ENCODE data around the gene GUK1.

DNA sequence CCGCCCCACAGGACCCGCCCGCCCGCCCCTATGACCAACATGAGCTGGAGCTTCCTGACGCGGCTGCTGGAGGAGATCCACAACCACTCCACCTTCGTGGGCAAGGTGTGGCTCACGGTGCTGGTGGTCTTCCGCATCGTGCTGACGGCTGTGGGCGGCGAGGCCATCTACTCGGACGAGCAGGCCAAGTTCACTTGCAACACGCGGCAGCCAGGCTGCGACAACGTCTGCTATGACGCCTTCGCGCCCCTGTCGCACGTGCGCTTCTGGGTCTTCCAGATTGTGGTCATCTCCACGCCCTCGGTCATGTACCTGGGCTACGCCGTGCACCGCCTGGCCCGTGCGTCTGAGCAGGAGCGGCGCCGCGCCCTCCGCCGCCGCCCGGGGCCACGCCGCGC lies 17.6 kb downstream of the GUK1 start:
- TF ChIP-seq, protein P1, sequence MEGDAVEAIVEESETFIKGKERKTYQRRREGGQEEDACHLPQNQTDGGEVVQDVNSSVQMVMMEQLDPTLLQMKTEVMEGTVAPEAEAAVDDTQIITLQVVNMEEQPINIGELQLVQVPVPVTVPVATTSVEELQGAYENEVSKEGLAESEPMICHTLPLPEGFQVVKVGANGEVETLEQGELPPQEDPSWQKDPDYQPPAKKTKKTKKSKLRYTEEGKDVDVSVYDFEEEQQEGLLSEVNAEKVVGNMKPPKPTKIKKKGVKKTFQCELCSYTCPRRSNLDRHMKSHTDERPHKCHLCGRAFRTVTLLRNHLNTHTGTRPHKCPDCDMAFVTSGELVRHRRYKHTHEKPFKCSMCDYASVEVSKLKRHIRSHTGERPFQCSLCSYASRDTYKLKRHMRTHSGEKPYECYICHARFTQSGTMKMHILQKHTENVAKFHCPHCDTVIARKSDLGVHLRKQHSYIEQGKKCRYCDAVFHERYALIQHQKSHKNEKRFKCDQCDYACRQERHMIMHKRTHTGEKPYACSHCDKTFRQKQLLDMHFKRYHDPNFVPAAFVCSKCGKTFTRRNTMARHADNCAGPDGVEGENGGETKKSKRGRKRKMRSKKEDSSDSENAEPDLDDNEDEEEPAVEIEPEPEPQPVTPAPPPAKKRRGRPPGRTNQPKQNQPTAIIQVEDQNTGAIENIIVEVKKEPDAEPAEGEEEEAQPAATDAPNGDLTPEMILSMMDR (IDR thresholded peaks at IDR 0.05) = no peak
- TF ChIP-seq POLR2A (IDR thresholded peaks at IDR 0.05; ENCODE audit: low read depth) = no peak
- no peak for TF ChIP-seq POLR2AphosphoS5 (IDR thresholded peaks at IDR 0.05)

Measured in esophagus muscularis mucosa (tissue), 3 donors.